WTC11 (cell line): Measurements from ENCODE around the gene IL1F10.

Source experiments
- ATF2 ChIP-seq: sonication (generic); formaldehyde crosslinking; IDR thresholded peaks from 2 replicates; pipeline ENCODE4 v1.8.1; 2022; ENCODE audit warnings: low read depth, missing genetic modification reagents, borderline replicate concordance
- CTCF ChIP-seq: fragments of 200-600 bp; IDR thresholded peaks from 2 replicates; pipeline ENCODE4 v1.8.0; 2022; ENCODE audit warnings: antibody characterized with exemption
- E2F1 ChIP-seq: sonication (generic); formaldehyde crosslinking; IDR thresholded peaks from 2 replicates; pipeline ENCODE4 v1.8.0; 2022; ENCODE audit warnings: mild to moderate bottlenecking, missing genetic modification reagents
- ELF4 ChIP-seq: sonication (generic); formaldehyde crosslinking; IDR thresholded peaks from 2 replicates; pipeline ENCODE4 v1.8.1; 2022; ENCODE audit warnings: low read depth, mild to moderate bottlenecking, moderate library complexity, missing genetic modification reagents
- ESRRA ChIP-seq: sonication (generic); formaldehyde crosslinking; IDR thresholded peaks from 2 replicates; pipeline ENCODE4 v1.8.1; 2022; ENCODE audit warnings: mild to moderate bottlenecking, missing genetic modification reagents, borderline replicate concordance
- GABPB1 ChIP-seq: sonication (generic); formaldehyde crosslinking; IDR thresholded peaks from 2 replicates; pipeline ENCODE4 v1.8.1; 2023; ENCODE audit warnings: mild to moderate bottlenecking, missing genetic modification reagents
- KAT7 ChIP-seq: sonication (generic); formaldehyde crosslinking; IDR thresholded peaks from 2 replicates; pipeline ENCODE4 v1.8.1; 2023; ENCODE audit warnings: missing genetic modification reagents, mild to moderate bottlenecking, borderline replicate concordance
- MAX ChIP-seq: sonication (generic); formaldehyde crosslinking; IDR thresholded peaks from 2 replicates; pipeline ENCODE4 v1.8.0; 2022; ENCODE audit warnings: mild to moderate bottlenecking, missing genetic modification reagents
- MYBL2 ChIP-seq: sonication (generic); formaldehyde crosslinking; IDR thresholded peaks from 2 replicates; pipeline ENCODE4 v1.8.1; 2023; ENCODE audit warnings: mild to moderate bottlenecking, moderate library complexity, missing genetic modification reagents
- NFYB ChIP-seq: sonication (generic); formaldehyde crosslinking; conservative IDR thresholded peaks from 2 replicates; pipeline ENCODE4 v1.8.0; 2022; ENCODE audit warnings: low read depth, missing genetic modification reagents
- PRDM15 ChIP-seq: sonication (generic); formaldehyde crosslinking; IDR thresholded peaks from 2 replicates; pipeline ENCODE4 v1.8.0; 2022; ENCODE audit warnings: missing genetic modification reagents
- SP1 ChIP-seq: sonication (generic); formaldehyde crosslinking; conservative IDR thresholded peaks from 2 replicates; pipeline ENCODE4 v1.8.1; 2022; ENCODE audit warnings: missing genetic modification reagents
- ZBTB21 ChIP-seq: sonication (generic); formaldehyde crosslinking; IDR thresholded peaks from 2 replicates; pipeline ENCODE4 v1.8.1; 2023; ENCODE audit warnings: mild to moderate bottlenecking, missing genetic modification reagents, borderline replicate concordance
- ZNF263 ChIP-seq: sonication (generic); formaldehyde crosslinking; IDR thresholded peaks from 2 replicates; pipeline ENCODE4 v1.8.1; 2022; ENCODE audit warnings: low read depth, mild to moderate bottlenecking, moderate library complexity, missing genetic modification reagents

- TF ChIP-seq CTCF, result no peak
- TF ChIP-seq PRDM15, result no peak
- TF ChIP-seq E2F1 (CRISPR knock-in tag), result no peak
- no peak for TF ChIP-seq NFYB (CRISPR knock-in tag)
- TF ChIP-seq MAX (CRISPR knock-in tag), result no peak
- no peak for TF ChIP-seq ESRRA (CRISPR knock-in tag)
- TF ChIP-seq MYBL2, result no peak
- TF ChIP-seq KAT7, result no peak
- TF ChIP-seq ZBTB21 (CRISPR knock-in tag), result no peak
- no peak for TF ChIP-seq SP1 (CRISPR knock-in tag)
- TF ChIP-seq GABPB1, result no peak
- TF ChIP-seq ATF2, result no peak
- no peak for TF ChIP-seq ELF4 (CRISPR knock-in tag)
- TF ChIP-seq ZNF263, result no peak
Observed at GRCh38 chr2:113068706-113069485, 1.1 kb downstream of the IL1F10 start.
